Subcutaneous adipose tissue (tissue), 4 donors: ENCODE results near the gene TREM1. TPM values are rescaled to one million over a fixed set of nuclear protein-coding genes. Genes with fewer than 3 reads are reported as not detected.

Experiments used
- total RNA-seq, 4 donors: library from RNA; depleted of rRNA; stranded (reverse); fragments of >200 nt; gene quantifications; one replicate each; pipeline ENCODE4 v1.1.0, GENCODE V29; 2016
- TF ChIP-seq, protein P1 (sequence below): fragments of 450-650 bp; IDR thresholded peaks from one replicate; pipeline ENCODE4 v1.5.1; 2016; ENCODE audit warnings: low read depth, mild to moderate bottlenecking, control low read depth, antibody characterized with exemption, moderate library complexity

TREM1 gene
- total RNA-seq, 4 donors from 2014 or later = 0.38 to 9.5 (median 4.6) TPM

DNA sequence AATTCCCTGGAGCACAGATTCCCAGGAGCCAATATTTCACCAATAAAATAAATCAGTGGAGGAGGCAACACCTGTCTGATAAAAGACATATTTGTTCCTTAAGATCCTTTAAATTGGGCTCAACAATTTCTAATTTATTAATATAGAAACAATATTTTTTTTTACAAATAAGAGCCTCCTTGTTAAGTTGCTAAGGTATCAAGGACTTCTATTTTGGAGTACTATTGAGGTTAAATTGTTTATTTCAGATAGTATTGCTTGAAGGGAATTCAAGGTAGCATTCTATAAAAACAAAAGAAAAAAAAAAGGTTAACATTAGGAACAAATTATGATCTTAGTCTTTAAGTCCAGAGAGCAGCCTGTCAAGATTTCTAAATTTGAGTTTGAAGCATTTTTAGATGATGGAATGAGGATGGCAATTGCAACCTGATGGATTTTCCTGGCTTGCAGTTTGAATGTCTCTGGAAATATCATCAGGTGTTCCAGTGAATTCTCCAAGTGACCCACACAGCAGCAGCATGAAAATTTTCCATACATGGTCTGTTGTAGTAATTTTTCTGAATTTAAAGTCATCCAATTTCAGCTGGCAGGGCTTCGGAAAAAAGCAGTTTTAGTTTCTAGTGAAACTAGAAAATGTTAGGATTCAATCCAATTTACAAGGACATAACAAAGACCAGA lies 29.6 kb upstream of the TREM1 start:
- TF ChIP-seq, protein P1, sequence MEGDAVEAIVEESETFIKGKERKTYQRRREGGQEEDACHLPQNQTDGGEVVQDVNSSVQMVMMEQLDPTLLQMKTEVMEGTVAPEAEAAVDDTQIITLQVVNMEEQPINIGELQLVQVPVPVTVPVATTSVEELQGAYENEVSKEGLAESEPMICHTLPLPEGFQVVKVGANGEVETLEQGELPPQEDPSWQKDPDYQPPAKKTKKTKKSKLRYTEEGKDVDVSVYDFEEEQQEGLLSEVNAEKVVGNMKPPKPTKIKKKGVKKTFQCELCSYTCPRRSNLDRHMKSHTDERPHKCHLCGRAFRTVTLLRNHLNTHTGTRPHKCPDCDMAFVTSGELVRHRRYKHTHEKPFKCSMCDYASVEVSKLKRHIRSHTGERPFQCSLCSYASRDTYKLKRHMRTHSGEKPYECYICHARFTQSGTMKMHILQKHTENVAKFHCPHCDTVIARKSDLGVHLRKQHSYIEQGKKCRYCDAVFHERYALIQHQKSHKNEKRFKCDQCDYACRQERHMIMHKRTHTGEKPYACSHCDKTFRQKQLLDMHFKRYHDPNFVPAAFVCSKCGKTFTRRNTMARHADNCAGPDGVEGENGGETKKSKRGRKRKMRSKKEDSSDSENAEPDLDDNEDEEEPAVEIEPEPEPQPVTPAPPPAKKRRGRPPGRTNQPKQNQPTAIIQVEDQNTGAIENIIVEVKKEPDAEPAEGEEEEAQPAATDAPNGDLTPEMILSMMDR = no peak

DNA sequence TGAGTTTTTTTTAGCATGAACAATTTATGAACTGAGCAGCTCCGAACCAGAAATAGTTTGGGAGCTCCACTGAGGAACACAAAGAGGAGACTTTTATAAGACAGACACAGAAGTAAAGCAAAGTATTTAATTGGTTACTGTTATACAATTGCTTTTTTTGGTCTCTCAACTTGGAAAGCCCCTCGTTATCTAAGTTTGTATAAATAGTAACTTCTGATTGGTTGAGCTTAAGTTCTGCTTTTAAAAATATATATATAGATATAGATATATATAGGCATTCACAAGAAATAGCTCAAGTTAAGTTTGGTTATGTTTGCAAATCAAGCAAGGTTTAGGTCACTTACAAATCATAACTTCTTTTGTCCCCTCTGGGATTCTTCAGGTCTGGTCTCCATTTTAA lies 28.7 kb upstream of the TREM1 start:
- TF ChIP-seq, protein P1 = no peak

DNA sequence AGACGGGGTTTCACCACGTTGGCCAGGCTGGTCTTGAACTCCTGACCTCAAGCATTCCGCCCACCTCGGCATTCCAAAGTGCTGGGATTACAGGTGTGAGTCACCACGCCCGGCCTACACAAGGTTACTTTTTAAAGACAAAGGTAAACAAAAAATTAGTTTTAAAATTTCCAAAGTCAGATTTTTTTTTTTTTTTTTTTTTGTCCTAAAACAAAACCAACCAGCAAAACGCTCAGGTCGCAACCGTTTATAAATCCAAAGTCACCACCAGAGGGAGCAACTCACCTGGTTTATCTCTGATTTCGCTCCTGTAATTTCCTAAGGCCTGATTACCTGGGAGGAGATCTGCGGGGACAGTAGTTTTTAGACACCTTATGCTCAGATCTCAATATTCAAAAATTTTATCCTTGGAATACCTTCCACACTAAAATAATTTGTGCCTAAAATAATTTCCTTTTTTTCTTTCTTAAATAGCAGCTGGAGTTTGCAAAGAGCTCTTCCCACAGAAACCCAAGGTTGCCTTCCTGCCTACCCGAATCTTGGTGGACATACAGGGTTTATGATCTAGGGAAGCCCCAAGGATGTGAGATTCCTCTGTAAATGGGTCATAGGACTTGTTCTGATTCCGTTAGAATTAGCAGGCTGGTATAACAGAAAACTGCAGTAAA lies 19.8 kb upstream of the TREM1 start:
- TF ChIP-seq, protein P1 = no peak

DNA sequence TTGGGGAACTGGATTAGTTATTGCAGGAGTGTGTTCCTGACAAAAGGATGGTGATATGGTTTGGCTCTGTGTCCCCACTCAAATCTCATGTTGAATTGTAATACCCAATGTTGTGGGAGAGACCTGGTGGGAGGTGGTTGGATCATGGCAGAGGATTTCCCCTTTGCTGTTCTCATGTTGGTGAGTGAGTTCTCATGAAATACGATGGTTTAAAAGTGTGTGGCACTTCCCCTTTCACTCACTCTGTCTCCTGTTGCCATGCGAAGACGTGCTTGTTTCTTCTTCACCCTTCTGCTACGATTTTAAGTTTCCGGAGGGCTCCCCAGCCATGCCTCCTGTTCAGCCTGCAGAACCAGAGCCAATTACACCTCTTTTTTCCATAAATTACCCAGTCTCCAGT lies 16.2 kb upstream of the TREM1 start:
- TF ChIP-seq, protein P1 = no peak

DNA sequence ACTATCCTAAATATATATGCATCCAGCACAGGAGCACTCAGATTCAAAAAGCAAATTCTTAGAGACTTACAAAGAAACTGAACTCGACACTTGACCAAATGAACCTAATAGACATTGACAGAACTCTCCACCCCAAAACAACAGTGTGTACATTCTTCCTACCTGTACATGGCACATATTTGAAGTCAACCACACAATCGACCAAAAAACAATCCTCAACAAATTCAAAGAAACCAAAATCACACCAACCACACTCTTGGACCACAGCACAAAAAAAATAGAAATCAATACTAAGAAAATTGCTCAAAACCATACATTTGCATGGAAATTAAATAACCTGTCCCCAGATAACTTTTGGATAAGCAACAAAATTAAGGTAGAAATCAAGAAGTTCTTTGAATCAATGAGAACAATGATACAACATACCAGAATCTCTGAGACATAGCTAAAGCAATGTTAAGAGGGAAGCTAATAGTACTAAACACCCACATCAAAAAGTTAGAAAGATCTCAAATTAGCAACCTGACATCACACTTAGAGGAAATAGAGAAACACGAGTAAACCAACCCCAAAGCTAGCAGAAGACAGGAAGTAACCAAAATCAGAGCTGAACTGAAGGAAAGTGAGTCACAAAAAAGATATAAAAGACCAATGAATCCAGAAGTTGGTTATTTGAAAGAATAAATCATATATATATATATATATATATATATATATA lies 12.5 kb upstream of the TREM1 start:
- TF ChIP-seq, protein P1 = no peak

DNA sequence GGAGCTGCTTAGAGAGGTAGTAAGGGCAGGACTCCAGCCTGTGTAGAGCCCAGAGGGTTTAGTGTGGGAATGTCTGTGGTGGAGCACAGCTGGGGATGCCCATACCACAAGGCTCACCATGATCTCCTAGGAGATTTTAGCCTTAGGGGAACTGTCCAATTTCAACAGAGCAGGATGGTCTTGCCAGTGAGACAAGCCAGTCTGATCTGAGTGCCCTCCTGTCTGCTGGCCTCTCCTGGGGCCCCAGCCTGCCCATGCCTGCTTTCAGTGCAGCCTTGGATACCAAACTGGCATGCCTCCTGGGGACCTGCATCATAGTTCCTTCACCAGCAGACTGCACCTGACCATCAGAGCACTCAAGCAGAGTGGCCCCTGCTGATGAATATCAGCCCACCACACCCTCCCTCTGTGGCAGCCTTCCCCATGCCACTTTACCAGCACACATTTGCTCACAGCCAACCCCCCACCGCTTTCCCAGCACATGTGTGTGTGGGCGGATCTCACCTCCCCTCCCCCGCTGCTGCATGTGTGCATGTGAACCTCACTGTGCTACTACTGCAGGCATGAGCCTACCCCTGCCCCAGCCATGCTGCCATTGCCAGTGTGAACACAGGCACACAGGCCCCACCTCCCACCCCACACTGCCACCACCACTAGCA lies 7.9 kb upstream of the TREM1 start:
- TF ChIP-seq, protein P1 = no peak

DNA sequence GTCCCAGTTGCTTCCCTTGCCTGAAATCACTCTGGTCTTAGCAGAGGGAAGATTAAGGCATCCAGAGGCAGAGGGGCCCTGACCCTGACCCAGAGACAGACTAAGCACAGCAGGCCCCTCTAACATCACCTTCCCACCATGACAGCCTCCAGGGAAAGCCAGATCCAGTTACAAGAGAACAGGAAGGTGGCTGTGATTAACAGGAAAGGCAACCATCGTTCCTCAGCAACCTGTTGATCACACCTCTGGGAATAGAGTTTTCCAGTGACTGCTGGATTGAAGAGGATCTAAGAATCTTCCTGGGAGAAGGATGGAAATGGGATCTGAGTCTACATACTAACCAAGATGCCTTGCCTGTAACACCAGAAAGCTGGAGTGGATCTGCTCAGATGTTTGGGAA lies 5.2 kb upstream of the TREM1 start:
- TF ChIP-seq, protein P1 = no peak
